Measurements from ENCODE around the gene ME3. TPM values are rescaled to one million over a fixed set of nuclear protein-coding genes. Genes with fewer than 3 reads are reported as not detected.
"Not testable (repeated sequence)": the region's sequence is repeated elsewhere in the genome, so short reads cannot be mapped to it uniquely, and the experiment has no call there.

ME3 gene
- total RNA-seq, 1 experiment from 2014 or later, result 0.83 TPM

DNA sequence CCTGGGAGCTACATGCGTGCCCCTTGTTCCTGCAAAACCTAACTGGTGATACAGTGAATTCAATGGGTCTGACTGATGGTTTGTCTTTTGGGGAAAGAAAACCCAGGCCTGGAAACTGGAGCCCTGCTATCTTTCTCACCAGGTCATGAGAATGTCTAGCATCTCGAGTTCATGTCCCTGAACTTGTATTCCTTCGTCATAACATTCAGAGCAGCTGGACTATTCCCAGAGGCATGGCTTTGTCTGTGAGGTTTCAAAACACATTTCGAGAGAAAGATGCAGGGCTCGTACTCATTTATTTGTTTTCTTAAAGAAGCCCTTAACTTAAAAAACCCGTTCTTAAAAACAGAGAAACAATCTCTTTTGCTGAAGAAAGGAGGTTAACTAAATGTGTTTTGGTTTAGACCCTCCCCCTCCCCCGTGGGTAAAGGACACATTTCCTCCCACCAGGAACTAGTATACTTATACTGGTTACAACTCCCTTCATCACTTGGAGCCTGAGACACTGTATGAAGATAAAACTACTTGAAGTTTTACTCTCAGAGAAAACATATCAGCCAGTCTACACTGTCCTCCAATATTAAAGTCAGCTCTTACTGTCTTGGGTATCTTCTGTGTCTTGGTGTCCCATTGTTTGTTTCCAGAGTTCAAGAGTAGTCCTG is 43.2 kb downstream of the ME3 start:
- no peak for DNase-seq
- H3K36me3 ChIP-seq (replicated peaks; ENCODE audit: control insufficient read depth, insufficient read depth, low read length), result no peaks in the 10 kb centered on the region
- no peak overlapping the region for H3K4me3 ChIP-seq (ENCODE audit: insufficient read depth, low read depth, low read length)
- no peaks in the 10 kb centered on the region for H3K27me3 ChIP-seq (ENCODE audit: control insufficient read depth, insufficient read depth, low read length)

DNA sequence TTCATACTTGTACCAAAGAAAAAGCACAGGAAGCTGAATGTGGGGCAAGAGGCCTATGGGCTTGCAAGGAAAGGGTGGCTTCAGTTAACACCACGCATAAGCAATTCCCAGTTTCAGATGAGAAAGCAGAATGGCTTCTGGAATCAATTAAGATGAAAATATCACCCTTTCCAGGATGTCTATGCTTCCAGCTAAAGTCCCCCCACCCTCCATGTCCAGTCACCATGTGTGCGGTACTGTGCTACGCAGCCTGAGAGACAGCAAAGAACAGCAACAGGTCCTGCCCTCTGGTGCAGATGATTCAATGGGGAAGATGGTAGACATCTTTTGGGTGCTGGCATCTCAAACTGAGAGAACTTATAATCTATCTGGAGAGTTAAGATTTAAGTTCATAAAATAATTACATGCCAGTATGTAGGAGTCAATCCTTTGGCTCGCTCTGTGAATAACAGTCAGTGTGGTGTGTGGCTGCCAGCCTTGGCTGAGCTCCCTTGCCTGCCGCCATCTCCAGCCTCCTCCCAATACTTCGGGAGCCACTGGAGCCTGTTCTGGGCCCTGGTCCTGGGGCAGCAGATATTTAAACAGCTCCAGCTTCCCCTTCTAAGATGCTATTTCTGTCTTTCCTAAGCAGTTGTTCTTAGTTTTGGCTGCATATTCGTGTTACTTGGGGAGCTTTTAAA is 44.5 kb downstream of the ME3 start:
- no peak overlapping the region for H3K4me3 ChIP-seq (ENCODE audit: insufficient read depth, low read depth, low read length)
- H3K36me3 ChIP-seq (replicated peaks; ENCODE audit: control insufficient read depth, insufficient read depth, low read length), result no peaks in the 10 kb centered on the region

DNA sequence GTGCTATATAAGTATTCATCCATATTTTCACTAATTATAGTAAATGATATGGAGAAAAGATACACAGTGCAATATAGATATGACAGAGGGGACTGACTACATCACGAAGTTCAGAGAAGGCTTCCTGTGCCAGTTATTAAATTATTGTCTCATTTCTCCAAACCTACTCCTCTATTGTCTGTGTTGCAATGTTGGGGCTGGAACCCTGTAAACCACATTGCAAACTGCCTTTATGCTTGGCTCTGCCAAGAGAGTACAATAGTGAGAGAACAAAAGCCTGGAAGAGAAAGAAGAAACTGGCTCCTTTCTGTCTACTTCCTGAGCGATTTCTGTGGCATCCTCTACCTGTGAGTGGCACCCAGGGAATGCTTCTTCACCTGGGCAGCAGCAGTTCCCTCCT is 46.4 kb downstream of the ME3 start:
- Histone ChIP-seq H3K4me3 (ENCODE audit: insufficient read depth, low read depth, low read length) (no peak overlapping the region), H3K27me3 (ENCODE audit: control insufficient read depth, insufficient read depth, low read length) (no peaks in the 10 kb centered on the region), H3K36me3 (replicated peaks; ENCODE audit: control insufficient read depth, insufficient read depth, low read length) (no peaks in the 10 kb centered on the region)
- DNase-seq, result no peak

More for the DNA sequence above, 44.5 kb downstream of the ME3 start:
- H3K27me3 ChIP-seq (ENCODE audit: control insufficient read depth, insufficient read depth, low read length), result no peaks in the 10 kb centered on the region
- DNase-seq, result no peak

DNA sequence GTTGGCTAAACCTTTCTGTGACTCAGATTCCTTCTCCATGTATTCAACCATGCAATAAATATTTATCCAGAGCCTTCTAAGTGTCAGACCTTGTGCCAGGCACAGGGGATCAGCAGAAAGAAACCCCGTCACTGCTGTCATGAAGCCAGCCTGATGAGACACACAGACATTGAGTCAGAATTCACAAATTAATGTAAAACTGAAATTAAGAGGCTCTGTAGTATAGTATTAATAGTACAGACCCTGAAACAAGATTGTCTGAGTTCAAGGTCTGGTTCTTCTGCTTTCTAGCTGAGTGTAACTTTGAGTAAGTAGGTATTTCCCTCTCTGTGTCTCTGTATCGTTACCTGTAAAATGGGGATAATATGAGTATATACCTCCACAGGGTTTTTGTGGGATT is 46.9 kb downstream of the ME3 start:
- DNase-seq, result no peak
- Histone ChIP-seq H3K27me3 (ENCODE audit: control insufficient read depth, insufficient read depth, low read length) (no peaks in the 10 kb centered on the region), H3K4me3 (ENCODE audit: insufficient read depth, low read depth, low read length) (no peak overlapping the region), H3K36me3 (replicated peaks; ENCODE audit: control insufficient read depth, insufficient read depth, low read length) (no peaks in the 10 kb centered on the region)

DNA sequence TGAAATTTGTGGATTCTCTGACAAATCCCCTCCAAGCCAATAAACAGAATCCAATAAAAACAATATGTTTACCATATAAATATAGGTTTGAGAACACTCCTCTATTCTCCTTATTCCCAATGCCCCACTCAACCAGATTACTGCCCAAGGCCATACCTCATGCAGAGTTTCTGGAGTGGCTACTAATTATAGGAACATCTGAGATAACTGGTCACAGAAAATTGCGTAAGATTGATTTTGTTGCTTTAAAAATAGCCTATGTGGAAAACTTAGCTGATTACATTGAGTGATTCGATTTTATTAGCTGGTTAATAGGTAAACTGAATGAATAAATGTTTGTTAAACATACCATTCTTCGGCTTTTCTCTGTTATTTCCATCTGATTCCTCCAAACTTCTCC is 48.0 kb downstream of the ME3 start:
- Histone ChIP-seq H3K4me3 (ENCODE audit: insufficient read depth, low read depth, low read length) (no peak overlapping the region), H3K36me3 (replicated peaks; ENCODE audit: control insufficient read depth, insufficient read depth, low read length) (no peaks in the 10 kb centered on the region), H3K27me3 (ENCODE audit: control insufficient read depth, insufficient read depth, low read length) (no peaks in the 10 kb centered on the region)
- DNase-seq, result no peak

DNA sequence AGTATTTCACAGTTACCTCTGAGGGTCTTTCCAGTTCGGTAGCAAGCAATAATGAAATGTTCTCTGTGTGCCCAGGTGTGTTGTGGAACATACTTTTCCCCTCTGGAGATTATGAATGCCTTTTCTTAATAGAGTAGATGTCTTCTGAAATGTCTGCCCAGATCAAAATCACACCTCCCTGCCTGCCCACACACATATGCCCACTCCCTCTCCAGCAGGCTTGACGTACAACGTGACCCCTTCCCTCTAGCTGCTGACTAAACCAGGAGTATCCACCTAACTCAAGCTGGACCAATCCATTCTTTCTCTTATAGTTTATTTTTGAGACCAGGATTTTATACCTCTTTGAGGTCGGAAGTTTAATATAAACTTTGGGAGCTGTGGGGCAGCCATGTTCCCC is 48.7 kb downstream of the ME3 start:
- no peaks in the 10 kb centered on the region for H3K36me3 ChIP-seq (replicated peaks; ENCODE audit: control insufficient read depth, insufficient read depth, low read length)
- no peaks in the 10 kb centered on the region for H3K27me3 ChIP-seq (ENCODE audit: control insufficient read depth, insufficient read depth, low read length)
- no peak overlapping the region for H3K4me3 ChIP-seq (ENCODE audit: insufficient read depth, low read depth, low read length)
- DNase-seq, result no peak

DNA sequence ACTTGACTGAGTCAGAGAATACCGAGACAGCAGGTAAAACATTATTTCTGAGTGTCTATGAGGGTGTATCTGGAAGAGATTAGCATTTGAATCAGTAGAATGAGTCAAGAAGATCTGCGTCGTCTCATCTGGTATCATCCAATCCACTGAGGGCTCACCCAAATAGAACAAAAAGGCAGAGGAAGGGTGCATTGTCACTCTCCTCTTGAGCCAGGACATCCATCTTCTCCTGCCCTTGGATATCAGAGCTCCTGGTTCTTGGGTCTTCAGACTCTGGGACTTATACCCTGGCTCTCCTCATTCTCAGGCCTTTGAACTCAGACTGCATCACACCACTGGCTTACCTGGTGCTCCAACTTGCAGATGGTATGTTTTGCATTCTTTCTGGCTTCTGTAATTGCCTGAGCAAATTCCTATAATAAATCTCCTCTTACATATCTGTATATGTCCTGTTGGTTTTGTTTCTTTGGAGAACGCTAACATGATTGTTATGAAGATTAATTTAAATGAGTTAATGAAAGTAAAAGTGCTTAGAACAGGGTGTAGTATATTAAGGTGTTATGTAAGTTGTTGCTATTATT is 49.3 kb downstream of the ME3 start:
- no peak overlapping the region for H3K4me3 ChIP-seq (ENCODE audit: insufficient read depth, low read depth, low read length)
- no peaks in the 10 kb centered on the region for H3K36me3 ChIP-seq (replicated peaks; ENCODE audit: control insufficient read depth, insufficient read depth, low read length)
- no peaks in the 10 kb centered on the region for H3K27me3 ChIP-seq (ENCODE audit: control insufficient read depth, insufficient read depth, low read length)
- no peak for DNase-seq

DNA sequence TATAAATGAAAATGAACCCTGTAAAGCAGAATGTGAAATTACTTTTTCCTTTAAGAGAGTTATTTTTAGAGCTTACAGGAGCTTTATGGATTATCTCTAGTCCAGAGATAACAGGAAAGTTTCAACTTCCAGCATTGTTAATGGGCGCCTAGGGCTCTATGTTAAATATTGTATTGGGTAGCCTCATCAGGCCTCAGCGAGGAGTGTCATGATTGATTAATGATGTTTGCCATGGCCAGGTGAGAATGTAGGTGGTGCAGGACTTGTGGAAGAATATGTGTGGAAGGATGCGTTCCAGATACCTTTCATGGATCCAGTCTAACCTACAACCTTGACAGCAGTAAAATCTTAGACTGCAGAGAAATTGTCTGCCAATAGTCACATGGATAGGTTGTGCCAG is 50.6 kb downstream of the ME3 start:
- H3K36me3 ChIP-seq (replicated peaks; ENCODE audit: control insufficient read depth, insufficient read depth, low read length), result no peaks in the 10 kb centered on the region
- H3K4me3 ChIP-seq (ENCODE audit: insufficient read depth, low read depth, low read length), result no peak overlapping the region
- DNase-seq, result no peak
- H3K27me3 ChIP-seq (ENCODE audit: control insufficient read depth, insufficient read depth, low read length), result no peaks in the 10 kb centered on the region

DNA sequence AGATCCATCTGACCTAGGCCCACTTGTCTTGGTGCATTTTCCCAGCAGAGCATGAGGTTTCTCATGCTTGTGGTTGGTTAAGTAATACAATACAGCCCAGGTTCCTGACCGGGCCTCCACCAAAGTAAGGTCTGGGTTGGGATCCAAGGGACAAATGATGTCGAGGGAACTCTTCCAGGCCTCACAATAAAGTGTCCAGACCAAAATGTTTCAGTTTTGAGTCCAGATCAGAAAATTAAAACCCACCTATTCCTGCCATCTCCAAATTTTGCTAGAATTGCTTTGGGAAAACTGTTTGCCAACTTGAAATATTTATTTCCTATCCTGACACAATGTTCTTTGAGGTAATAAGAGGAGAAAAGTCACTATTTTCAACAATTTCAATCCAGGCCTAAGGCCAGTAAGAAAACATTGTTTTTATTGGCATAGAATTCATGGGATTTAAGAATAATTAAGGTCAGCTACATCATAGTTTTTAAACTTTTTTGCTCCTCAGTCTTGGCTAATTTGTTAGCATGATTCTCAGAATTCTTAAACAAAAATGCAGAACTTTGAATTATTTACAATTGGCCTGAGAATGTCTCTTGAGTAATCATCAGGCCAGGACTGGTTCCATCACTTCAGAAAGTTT is 51.4 kb downstream of the ME3 start:
- DNase-seq, result no peak
- no peaks in the 10 kb centered on the region for H3K36me3 ChIP-seq (replicated peaks; ENCODE audit: control insufficient read depth, insufficient read depth, low read length)
- H3K4me3 ChIP-seq (ENCODE audit: insufficient read depth, low read depth, low read length), result no peak overlapping the region

DNA sequence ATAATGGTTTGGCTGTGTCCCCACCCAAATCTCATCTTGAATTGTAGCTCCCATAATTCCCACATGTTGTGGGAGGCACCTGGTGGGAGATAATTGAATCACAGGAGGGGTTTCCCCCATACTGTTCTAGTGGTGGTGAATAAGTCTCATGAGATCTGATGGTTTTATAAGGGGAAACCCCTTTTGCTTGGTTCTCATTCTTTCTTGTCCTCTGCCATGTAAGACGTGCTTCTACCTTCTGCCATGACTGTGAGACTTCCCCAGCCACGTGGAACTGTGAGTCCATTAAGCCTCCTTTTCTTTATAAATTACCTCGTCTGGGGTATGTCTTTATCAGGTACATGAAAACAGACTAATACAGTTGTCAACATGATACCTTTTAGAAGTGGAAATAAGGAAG is 53.0 kb downstream of the ME3 start:
- not testable (repeated sequence) for H3K27me3 ChIP-seq (ENCODE audit: control insufficient read depth, insufficient read depth, low read length); H3K4me3 ChIP-seq (ENCODE audit: insufficient read depth, low read depth, low read length); H3K36me3 ChIP-seq (replicated peaks; ENCODE audit: control insufficient read depth, insufficient read depth, low read length); DNase-seq

More for the DNA sequence above, 51.4 kb downstream of the ME3 start:
- no peaks in the 10 kb centered on the region for H3K27me3 ChIP-seq (ENCODE audit: control insufficient read depth, insufficient read depth, low read length)

DNA sequence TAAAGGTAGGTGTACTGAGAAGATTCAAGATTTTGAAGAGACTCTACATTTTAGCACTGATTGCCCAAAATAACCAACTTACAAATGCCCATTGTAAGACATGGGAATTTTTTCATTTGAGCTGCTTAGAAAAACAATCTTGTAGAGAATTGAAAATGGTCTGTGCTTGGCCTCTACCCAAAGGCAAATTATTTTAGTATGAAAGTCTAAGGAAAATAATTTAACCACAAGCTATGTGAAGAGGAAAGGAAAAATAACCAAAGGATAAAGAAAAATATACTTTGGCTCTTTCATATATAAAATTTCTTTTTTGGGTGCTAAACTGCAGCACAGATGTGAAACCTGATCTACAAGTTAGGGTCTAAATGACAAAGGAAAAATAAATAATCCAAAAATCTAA is 54.9 kb downstream of the ME3 start:
- no peak for DNase-seq
- Histone ChIP-seq H3K36me3 (replicated peaks; ENCODE audit: control insufficient read depth, insufficient read depth, low read length) (no peaks in the 10 kb centered on the region), H3K4me3 (ENCODE audit: insufficient read depth, low read depth, low read length) (no peak overlapping the region), H3K27me3 (ENCODE audit: control insufficient read depth, insufficient read depth, low read length) (no peaks in the 10 kb centered on the region)

DNA sequence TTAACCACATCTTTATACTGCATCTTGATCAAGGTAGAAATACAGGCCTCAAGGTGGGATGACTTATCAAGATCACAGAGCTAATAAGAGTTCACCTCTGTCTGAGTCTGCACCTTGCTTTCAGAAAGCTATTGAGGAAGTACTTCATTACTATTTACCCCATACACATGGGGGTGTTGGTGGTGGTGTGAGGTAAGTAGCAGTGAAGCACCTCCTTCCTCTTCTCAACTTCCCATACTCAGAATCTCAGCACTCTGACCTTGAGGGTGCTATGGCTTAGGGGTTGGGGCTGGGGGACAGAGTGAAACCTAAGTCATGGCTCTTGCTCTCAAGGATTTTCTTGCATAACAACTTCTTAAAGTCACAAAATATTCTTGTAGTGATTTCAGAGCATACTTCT is 56.9 kb downstream of the ME3 start:
- no peaks in the 10 kb centered on the region for H3K36me3 ChIP-seq (replicated peaks; ENCODE audit: control insufficient read depth, insufficient read depth, low read length)
- no peak overlapping the region for H3K4me3 ChIP-seq (ENCODE audit: insufficient read depth, low read depth, low read length)
- H3K27me3 ChIP-seq (ENCODE audit: control insufficient read depth, insufficient read depth, low read length), result no peaks in the 10 kb centered on the region
- no peak for DNase-seq

DNA sequence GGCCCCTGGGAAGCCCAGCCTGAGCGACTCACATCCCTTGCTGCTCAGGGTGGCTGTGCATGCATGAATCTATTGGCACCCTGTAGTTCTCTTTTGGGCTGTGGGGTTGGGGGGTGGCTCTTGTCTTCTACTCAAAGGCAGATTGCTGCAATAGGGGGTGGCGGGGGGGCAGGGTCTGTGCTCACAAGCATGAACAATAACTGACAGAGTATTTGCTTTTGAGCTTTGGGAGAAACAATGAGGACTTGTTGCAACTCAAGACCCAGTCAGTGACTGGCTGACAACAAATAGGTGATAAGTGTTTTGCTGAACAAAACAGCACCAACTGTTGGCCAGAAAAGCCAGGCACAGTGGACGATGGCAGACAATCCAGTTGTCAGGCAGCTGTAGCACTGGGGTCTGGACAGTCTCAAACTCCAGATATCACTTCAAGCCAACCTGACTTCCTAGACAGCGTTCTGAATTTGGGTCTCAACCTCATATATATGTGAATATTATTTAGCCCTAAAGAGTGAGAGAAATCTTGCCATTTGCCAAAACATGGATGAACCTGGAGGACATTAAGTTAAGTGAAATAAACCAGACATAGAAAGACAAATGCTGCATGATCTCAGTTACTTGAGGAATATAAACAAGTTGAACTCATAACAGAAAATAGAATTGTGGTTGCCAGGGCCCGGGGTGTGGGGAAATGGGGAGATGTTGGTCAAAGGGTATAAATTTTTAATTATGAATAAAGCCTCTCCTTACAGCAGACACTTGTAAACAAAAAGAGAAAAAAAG is 61.7 kb downstream of the ME3 start:
- DNase-seq, result peak; percentile 19
- Histone ChIP-seq H3K27me3 (ENCODE audit: control insufficient read depth, insufficient read depth, low read length) (no peaks in the 10 kb centered on the region), H3K4me3 (ENCODE audit: insufficient read depth, low read depth, low read length) (no peak overlapping the region), H3K36me3 (replicated peaks; ENCODE audit: control insufficient read depth, insufficient read depth, low read length) (no peaks in the 10 kb centered on the region)

DNA sequence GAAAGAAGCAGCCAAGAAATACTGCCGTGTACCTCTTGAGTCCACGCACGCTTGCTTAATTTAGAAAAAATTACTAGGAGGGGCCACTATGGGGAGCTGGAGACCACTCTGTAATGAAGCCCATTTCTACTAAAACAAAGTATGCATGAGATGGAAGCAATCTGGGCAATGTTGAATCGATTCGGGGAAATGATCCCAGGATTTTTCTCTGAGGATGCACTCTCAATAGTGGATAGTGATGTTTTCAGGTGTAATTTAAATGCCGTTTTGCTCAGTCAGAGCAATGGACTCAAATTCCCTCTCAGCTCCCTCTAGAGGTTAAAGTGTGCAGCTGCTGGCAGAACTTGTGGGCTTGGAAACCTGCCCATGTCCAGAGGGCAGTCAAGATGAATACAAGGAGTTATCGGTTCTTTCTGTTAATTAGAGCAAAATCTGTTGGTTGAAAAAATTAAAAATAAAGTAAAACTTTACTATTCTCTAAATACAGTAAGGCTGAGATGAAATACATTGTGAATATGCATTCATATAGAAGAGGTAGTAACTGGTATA is 64.1 kb downstream of the ME3 start:
- DNase-seq, result peak; percentile 33
- Histone ChIP-seq H3K4me3 (ENCODE audit: insufficient read depth, low read depth, low read length) (no peak overlapping the region), H3K27me3 (ENCODE audit: control insufficient read depth, insufficient read depth, low read length) (no peaks in the 10 kb centered on the region), H3K36me3 (replicated peaks; ENCODE audit: control insufficient read depth, insufficient read depth, low read length) (no peaks in the 10 kb centered on the region)
